HFF-Myc (cell line): ENCODE results near the gene LRRK1.

Source experiments
- DNase-seq: peaks from one replicate; pipeline ENCODE4 v3.0.0-alpha.2; 2011; ENCODE audit warnings: low read depth; ENCODE audit errors: extremely low read depth
- H3K4me3 ChIP-seq: replicated peaks from 2 replicates; pipeline ENCODE4 v1.5.1; 2011; ENCODE audit warnings: low read depth, mild to moderate bottlenecking, control low read depth, low read length
- TF ChIP-seq, protein P1 (sequence below): IDR thresholded peaks from 2 replicates; pipeline ENCODE4 v1.5.1; 2012; ENCODE audit warnings: mild to moderate bottlenecking, low read depth, low read length, control low read depth; ENCODE audit errors: missing control alignments

Gene LRRK1

DNA sequence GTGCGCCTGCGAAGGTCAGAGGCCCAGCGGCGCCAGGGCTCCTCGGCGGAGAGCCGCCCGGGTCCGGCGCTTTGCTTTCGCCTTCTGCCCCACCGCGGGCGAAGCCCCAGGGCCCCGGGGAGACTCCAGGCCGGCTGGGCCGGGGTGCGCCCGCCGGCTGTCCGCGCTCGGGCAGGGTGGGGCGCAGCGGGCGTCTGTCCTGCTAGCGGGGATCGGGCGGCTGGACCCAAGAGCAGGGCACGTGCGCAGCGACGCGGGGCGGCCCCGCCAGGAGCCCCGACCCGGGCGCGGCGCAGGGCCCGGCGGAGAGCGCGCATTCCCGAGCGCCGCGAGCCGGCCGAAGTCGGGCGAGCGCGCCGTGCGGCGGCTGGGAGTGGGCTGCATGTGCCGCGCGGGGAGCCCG, 40.1 kb upstream of the LRRK1 start:
- peak overlapping the region; percentile 45 for H3K4me3 ChIP-seq
- DNase-seq, result no peak
- TF ChIP-seq, protein P1, sequence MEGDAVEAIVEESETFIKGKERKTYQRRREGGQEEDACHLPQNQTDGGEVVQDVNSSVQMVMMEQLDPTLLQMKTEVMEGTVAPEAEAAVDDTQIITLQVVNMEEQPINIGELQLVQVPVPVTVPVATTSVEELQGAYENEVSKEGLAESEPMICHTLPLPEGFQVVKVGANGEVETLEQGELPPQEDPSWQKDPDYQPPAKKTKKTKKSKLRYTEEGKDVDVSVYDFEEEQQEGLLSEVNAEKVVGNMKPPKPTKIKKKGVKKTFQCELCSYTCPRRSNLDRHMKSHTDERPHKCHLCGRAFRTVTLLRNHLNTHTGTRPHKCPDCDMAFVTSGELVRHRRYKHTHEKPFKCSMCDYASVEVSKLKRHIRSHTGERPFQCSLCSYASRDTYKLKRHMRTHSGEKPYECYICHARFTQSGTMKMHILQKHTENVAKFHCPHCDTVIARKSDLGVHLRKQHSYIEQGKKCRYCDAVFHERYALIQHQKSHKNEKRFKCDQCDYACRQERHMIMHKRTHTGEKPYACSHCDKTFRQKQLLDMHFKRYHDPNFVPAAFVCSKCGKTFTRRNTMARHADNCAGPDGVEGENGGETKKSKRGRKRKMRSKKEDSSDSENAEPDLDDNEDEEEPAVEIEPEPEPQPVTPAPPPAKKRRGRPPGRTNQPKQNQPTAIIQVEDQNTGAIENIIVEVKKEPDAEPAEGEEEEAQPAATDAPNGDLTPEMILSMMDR, result no peak

DNA sequence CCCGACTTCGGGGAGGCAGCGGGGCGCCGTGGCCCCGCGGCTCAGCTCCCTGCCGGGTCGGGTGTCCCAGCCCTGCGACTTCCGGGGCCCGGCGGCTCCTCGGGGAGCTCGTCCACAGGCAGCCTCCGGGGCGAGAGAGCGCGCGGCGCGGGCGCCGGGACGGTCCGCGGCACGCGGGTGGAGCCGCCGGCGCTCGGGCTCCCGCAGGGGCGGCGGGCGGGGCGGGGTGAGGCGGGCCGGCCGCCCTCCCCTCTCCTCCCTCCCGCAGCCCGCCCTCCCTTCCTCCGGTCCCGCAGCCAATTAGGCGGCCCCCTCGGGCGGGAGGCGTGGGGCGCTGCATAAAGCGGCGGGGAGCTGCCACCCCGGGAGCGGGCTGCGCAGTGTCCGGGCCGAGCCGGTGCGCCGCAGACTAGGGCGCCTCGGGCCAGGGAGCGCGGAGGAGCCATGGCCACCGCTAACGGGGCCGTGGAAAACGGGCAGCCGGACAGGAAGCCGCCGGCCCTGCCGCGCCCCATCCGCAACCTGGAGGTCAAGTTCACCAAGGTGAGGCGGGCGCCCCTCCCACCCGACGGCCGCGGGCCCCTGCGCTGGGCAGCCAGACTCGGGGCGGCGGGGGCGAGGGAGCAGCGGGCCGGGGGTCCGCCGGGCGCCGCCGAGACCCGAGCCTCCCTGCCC, 39.6 kb upstream of the LRRK1 start, which contains the start of gene ALDH1A3:
ALDH1A3 (plus strand) TSS at position 368 of the 675 bp plus-strand sequence; CDS start at position 445, 77 bp downstream.
- no peak for DNase-seq
- H3K4me3 ChIP-seq, result peak within 1 kb of the TSS; percentile 45

DNA sequence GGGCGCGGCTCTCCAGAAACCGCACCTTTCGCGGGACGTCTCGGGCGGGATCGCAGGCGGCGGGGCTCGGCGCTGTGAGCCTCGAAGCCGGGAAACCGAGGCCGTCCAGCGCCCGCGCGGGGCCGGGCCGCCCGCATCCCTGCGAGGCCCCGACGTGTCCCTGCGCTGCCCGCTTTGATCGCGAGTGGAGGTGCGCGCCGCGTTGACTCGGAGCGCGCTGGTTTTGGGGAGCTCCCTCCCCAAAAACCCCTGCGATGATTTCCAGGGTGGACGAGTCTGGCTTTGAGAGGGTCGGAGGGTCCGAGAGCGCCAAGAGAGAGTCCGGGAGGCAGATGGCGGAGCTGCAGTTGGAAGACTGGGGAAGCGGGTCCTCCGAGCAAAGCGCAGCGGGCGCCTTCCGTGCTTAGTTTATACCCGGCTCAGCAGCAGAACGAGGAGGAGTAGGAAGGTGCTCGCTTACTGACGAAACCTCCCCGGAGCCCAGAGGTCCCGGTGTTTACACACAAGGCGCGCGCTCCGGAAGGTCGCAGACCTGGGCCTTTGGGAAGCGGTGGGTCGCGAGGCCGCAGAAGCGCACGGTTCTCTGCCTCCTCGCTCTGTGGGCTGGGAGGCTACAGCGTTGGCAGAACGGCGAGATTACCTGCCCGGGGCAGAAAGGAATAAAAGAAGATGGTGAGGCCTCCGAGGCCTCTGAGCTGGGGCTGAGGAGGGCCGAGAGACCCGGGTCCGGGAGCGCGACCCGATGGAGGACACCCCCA, 38.8 kb upstream of the LRRK1 start:
- DNase-seq, result no peak
- TF ChIP-seq, protein P1, result no peak
- H3K4me3 ChIP-seq, result peak overlapping the region; percentile 45

More for the DNA sequence above, 39.6 kb upstream of the LRRK1 start, which contains the start of gene ALDH1A3:
- TF ChIP-seq, protein P1, result no peak

DNA sequence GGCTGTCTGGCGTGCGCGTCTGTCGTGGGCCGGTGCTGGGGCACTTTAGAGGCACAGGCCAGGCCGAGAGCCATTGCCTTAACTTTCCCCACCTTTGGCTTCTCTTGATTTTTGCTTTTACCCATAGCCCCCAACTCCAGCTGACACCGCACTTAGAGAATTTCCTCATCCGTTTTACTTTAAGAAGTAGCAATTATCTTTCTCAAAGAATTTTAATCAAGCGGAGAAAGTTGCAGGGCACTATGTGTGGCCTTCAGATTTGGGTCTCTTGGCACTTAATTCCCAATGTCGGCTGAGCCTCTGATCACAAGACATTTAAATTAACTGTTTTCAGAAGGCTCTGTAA, 38.3 kb upstream of the LRRK1 start:
- DNase-seq, result no peak
- H3K4me3 ChIP-seq, result no peak overlapping the region
- TF ChIP-seq, protein P1, result no peak

DNA sequence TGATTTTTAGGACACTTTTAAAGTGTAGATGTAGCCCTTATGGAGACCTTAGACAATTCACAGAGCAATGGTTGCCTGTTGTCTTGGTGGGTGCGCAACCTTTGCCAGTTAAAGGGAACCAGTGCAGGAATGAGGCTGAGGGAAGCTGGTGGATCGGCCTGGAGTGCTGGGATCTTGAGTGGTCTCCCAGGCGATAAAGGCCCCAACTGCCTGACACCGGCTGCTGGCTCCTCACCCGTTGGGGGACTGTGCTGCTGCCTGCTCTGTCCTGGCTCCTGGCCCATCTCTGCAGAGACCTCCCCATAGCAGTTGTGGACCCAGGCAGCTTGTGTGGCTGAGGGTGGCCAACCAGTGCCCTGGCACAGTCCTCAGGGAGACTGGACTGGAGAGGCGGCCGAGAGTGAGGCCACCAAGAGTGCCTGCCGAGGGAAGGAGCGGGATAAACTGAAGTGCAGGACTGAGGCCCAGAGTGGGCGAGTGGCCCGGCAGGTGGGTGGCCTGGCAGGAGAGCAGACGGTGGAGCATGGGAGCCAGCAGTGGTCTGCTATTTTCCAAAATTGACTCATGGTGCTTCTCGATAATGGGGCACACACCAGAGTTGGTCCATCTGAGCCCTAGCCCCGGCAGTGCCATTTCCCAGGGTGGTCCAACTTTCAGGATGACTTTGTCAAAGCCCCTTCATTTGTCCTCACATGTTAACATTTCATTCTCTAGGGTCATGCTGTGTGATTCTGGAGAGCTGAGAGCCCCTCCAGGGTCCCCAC, 37.4 kb upstream of the LRRK1 start:
- no peak for DNase-seq
- H3K4me3 ChIP-seq, result no peak overlapping the region
- TF ChIP-seq, protein P1, result no peak

GRCh38 chr15:100885116-100885515, 34.0 kb upstream of the LRRK1 start:
- no peak for DNase-seq
- TF ChIP-seq, protein P1, result no peak
- no peak overlapping the region for H3K4me3 ChIP-seq
